GM19328 (cell line): ENCODE data around the gene SMTNL2.
"Not testable (repeated sequence)": the region's sequence is repeated elsewhere in the genome, so short reads cannot be mapped to it uniquely, and the experiment has no call there.

Experiments used
- ATAC-seq: cut with Tn5 transposase; IDR thresholded peaks from one replicate; pipeline ENCODE4 v1.9.1; 2021; ENCODE audit warnings: mild to moderate bottlenecking, moderate library complexity; ENCODE audit not compliant: unreplicated experiment

Gene SMTNL2

GRCh38 chr17:4631431-4631830 lies 47.1 kb downstream of the SMTNL2 start:
- no peak for ATAC-seq

GRCh38 chr17:4631836-4632580 lies 47.7 kb downstream of the SMTNL2 start:
- ATAC-seq = no peak

- no peak for ATAC-seq
Observed at GRCh38 chr17:4632581-4632920, 48.2 kb downstream of the SMTNL2 start.

- ATAC-seq = no peak
Observed at GRCh38 chr17:4633643-4634042, 49.3 kb downstream of the SMTNL2 start.

GRCh38 chr17:4634976-4635375 lies 50.6 kb downstream of the SMTNL2 start:
- ATAC-seq = no peak

- peak; percentile 48 for ATAC-seq
Observed at GRCh38 chr17:4635823-4636375, 51.6 kb downstream of the SMTNL2 start.

GRCh38 chr17:4636474-4637100 lies 52.3 kb downstream of the SMTNL2 start:
- no peak for ATAC-seq

GRCh38 chr17:4638766-4639165 lies 54.4 kb downstream of the SMTNL2 start:
- ATAC-seq = not testable (repeated sequence)

GRCh38 chr17:4639301-4640059 lies 55.2 kb downstream of the SMTNL2 start:
- ATAC-seq = not testable (repeated sequence)

- ATAC-seq = not testable (repeated sequence)
Observed at GRCh38 chr17:4640569-4641188, 56.4 kb downstream of the SMTNL2 start.

- no peak for ATAC-seq
Observed at GRCh38 chr17:4641297-4642195, 57.2 kb downstream of the SMTNL2 start, which contains the start of gene ALOX15. Gene ALOX15, minus strand, starts transcription at chr17:4641678. Its CDS starts 27 bp downstream, at chr17:4641651.

- no peak for ATAC-seq
Observed at GRCh38 chr17:4642286-4642685, 58.0 kb downstream of the SMTNL2 start.

GRCh38 chr17:4643676-4644075 lies 59.3 kb downstream of the SMTNL2 start:
- no peak for ATAC-seq

GRCh38 chr17:4645642-4646041 lies 61.3 kb downstream of the SMTNL2 start:
- no peak for ATAC-seq

- ATAC-seq = no peak
Observed at GRCh38 chr17:4648741-4649140, 64.4 kb downstream of the SMTNL2 start.

- ATAC-seq = no peak
Observed at GRCh38 chr17:4652997-4653396, 68.7 kb downstream of the SMTNL2 start.

- not testable (repeated sequence) for ATAC-seq
Observed at GRCh38 chr17:4655933-4656332, 71.6 kb downstream of the SMTNL2 start.

GRCh38 chr17:4657678-4658077 lies 73.3 kb downstream of the SMTNL2 start:
- ATAC-seq = no peak
